Measurements from ENCODE around the gene IBTK.
"Not testable (repeated sequence)": the region's sequence is repeated elsewhere in the genome, so short reads cannot be mapped to it uniquely, and the experiment has no call there.

The IBTK gene, protein sequence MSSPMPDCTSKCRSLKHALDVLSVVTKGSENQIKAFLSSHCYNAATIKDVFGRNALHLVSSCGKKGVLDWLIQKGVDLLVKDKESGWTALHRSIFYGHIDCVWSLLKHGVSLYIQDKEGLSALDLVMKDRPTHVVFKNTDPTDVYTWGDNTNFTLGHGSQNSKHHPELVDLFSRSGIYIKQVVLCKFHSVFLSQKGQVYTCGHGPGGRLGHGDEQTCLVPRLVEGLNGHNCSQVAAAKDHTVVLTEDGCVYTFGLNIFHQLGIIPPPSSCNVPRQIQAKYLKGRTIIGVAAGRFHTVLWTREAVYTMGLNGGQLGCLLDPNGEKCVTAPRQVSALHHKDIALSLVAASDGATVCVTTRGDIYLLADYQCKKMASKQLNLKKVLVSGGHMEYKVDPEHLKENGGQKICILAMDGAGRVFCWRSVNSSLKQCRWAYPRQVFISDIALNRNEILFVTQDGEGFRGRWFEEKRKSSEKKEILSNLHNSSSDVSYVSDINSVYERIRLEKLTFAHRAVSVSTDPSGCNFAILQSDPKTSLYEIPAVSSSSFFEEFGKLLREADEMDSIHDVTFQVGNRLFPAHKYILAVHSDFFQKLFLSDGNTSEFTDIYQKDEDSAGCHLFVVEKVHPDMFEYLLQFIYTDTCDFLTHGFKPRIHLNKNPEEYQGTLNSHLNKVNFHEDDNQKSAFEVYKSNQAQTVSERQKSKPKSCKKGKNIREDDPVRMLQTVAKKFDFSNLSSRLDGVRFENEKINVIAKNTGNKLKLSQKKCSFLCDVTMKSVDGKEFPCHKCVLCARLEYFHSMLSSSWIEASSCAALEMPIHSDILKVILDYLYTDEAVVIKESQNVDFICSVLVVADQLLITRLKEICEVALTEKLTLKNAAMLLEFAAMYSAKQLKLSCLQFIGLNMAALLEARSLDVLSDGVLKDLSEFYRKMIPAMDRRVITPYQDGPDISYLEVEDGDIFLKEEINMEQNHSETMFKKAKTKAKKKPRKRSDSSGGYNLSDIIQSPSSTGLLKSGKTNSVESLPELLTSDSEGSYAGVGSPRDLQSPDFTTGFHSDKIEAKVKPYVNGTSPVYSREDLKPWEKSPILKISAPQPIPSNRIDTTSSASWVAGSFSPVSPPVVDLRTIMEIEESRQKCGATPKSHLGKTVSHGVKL (N-terminal part only)

GRCh38 chr6:82247505-82248272, at the start of gene IBTK:
IBTK (minus strand) TSS chr6:82247744; CDS start chr6:82240486, 7,258 bp downstream.
- peak; percentile 87 for DNase-seq

- no peak for DNase-seq
Observed at GRCh38 chr6:82283771-82284410, 36.3 kb upstream of the IBTK start.

DNA sequence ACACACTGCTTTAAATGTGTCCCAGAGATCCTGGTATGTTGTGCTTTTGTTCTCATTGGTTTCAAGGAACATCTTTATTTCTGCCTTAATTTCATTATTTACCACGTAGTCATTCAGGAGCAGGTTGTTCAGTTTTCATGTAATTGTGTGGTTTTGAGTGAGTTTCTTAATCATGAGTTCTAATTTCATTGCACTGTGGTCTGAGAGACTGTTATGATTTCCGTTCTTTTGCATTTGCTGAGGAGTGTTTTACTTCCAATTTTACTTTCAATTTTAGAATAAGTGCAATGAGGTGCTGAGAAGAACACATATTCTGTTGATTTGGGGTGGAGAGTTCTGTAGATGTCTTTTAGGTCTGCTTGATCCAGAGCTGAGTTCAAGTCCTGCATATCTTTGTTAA, 34.0 kb upstream of the IBTK start:
- not testable (repeated sequence) for DNase-seq

DNA sequence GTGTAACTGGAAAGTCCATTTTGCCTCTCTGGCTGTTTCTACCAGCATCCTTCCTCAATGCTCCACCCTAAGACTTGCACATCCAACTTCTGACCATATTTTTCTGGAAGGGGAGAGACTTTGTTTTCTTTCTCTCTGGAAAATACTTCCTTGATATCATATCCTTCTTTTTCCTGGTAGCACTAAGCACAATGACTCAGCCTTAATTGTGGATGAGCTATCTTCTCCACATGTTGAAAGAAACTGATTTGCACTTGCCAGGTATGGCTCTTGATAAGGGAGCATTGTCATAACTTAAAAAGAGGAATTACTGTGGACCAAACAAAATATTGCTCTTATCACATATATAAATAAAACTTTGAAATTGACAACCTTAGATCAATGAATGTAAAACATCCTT, 30.1 kb upstream of the IBTK start:
- DNase-seq = no peak

- DNase-seq = no peak
Observed at GRCh38 chr6:82275686-82276085, 28.1 kb upstream of the IBTK start.

DNA sequence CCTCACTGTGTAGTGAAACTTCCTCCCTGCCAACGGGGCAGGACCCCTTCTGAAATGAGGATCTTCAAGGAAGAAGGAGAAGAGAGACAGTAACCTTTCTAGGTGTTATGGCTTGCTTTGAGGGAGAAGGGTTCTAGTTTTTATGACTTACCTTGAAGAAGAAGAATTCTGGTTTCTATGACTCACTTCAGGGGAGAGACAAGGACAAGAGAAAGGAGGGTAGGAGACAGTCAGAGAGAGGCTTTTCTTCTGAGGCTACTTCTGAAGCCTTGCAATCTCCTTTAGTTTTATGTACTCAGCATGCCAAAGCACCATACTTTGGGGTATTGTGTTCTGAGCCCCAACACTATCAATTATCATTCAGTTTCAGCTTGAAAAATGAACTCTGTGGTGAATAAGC, 25.8 kb upstream of the IBTK start:
- no peak for DNase-seq

DNA sequence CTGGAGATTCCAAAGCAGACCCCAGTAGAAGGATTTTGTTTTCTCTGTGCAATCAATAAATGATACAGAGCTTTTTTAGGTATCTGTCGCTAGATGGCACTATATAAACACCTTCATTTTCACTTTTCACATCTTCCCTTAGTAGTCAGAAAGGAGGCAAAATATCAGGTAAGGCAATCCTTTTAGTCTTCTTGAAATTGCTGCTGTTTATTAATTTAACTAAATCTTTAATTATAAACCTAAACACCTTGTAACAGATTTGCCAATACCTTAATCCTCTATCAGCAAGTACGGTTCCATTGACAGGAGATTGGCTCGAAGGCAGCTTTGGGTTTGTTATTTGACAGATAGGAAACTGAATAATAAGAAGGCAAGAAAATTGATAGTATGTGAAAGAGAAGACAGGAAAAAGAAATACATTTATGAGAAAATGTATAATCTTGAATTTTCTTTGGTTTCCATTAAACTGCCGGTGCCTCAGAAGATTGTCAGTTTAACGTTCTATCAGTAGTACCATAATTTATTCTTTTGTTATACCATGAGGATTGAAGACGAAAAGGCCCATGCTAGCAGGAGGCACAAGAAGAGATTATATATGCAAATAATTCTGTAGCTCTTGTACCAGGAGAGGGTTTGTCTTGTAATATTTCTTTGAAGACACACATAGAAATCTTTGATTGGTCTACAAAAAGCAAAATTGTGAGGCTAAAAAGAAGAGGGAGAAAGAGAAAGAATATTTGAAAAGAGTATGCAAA, 23.5 kb upstream of the IBTK start:
- no peak for DNase-seq

DNA sequence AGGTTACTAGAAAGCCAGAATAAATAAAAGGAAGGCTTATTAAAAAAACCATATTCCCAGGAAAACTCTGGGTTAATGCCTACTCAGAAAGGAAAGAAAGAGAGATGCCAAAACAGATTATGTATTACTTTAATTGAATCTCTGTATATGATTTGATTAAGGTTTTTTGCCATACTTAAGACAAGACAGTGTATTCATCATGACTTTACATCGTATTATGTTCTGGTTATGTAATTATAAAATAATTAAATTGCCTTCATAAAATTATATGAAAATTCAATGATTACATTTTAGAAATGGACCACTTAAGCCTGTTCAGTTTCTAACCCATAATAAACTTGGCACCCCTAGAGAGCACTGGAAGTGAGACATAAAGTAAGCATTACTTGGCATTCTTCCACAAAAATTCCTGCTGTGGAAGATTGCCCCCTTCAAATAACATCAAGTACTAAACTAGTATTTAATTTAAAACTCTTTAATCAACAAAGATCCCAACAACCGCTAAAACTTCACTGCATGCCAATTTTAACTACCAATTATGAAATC, 20.8 kb upstream of the IBTK start:
- no peak for DNase-seq

- DNase-seq = no peak
Observed at GRCh38 chr6:82264824-82265223, 17.3 kb upstream of the IBTK start.

GRCh38 chr6:82264321-82264720, 16.8 kb upstream of the IBTK start:
- DNase-seq = no peak

DNA sequence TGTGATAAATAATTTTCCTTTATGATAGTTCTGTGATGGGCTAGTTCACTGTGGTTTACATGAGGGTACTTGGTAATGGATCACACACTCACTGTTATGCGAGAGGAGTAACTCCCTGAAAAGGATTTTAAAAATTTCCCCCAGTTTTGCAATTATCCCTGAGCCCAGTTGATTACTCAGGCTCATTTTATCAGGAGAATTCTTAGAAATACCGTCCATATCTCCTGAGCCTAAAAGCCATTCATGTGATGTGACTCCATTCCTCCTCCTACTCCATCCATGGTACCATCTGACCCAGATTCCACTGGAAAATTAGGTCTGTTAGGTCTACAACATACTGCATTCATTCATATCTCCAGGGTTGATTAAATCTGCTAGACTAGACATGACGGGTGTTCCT, 16.4 kb upstream of the IBTK start:
- DNase-seq = no peak

DNA sequence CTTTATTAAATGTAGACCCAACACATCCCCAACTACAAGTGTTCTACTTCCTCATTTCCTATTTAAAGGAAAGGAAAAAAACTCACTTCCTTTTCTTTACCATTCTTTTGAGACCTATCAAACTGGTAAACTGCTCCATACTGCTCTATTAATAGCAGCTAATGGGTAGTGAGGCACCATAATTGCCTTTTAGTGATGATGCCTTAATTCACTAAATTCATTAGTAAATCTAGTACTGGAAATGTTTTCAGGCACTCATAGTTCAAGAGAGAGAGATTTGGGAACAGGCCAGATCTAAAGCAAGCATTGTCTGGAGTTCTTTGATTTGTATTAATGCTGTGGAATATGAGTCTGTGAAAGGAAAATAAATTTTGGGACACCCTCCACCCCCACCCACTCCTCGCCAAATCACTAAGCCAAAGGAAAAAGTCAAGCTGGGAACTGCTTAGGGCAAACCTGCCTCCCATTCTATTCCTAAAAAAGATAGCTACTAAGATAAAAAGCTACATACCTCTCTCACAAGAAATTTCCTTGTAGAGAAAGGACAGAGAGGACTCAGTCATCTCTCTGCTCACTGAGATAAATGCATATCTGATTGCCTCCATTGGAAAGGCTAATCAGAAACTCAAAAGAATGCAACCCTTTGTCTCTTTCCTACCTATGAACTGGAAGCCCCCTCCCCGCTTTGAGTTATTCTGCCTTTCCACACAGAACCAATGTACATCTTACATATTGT, 13.6 kb upstream of the IBTK start:
- DNase-seq = no peak

DNA sequence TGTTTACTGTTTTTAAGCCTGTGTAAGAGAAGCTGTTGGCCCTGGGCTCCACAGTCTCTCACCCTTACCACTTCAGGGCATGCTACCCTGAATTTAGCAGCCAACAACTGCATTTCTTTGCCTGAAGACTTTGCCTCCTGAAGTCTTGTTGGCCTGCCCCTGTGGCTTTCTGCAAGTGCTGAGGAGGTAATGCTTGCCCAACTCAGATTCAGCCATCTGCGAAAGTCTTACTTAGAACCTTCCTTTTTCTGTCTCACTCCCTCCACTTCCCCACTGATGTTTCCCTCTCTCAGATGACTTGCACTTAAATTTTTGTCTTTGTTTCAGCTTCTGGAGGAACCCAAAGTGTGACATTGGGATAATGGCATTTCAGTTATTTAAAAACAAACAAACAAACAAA, 11.8 kb upstream of the IBTK start:
- DNase-seq = no peak

DNA sequence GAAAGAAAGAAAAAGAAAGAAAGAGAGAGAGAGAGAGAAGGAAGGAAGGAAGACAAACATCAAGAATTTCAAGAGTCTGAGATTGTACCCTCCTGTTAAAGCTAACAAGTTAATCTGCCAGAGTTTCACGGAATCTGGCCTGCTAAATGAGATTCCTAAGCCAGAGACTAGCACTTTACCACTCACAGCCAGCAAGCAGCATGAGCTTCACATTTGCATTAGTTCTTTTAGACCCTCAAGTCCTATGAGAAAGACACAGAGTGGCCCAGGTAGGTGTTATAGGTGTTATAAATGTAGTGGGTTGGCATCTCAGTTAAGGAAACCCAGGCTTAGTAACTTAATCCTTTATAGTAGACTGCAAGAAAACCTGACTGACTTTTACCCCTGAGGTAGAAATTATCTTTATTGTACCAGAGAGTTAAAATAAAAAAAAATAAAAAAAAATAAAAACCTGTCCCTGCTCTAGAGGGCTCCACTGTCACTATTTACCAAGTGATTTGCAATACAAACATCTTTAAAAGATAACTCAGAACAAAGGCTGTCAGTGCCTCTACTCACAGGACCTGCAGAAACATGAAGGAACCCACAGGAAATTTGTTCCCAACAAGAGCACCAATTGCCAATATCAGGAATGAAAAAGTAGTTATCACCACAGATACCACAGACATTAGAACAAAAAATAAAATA, 9.7 kb upstream of the IBTK start:
- DNase-seq = no peak

- DNase-seq = not testable (repeated sequence)
Observed at GRCh38 chr6:82254722-82255121, 7.2 kb upstream of the IBTK start.

GRCh38 chr6:82251942-82252341, 4.4 kb upstream of the IBTK start:
- DNase-seq = no peak

GRCh38 chr6:82249381-82250253, 2.1 kb upstream of the IBTK start:
- DNase-seq = no peak

DNA sequence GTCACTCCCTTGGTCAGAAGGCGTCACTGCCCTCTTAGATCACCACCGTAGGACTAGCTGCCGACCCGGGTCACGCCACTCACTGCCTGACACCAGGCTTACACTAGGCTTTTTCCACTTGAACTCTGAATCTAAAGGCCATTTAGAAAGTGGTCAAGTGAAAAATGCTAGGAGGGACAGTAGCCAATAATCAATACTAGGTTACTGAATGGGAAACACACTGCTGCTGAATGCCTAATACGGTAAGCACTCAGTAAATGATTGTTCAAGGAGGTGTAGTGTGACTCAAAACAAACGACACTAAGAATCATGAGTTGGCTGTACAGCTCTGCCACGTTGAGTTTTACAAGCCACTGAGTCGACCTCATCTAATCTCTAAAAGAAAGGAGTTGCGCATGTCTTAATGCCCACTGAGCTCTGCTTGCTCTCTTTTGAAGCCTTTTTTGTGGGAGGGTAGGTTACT, 760 bp upstream of the IBTK start:
- DNase-seq = no peak
